A673 (cell line): Measurements from ENCODE around the gene TMIGD3. TPM values are rescaled to one million over a fixed set of nuclear protein-coding genes. Genes with fewer than 3 reads are reported as not detected.

ENCODE experiments used
- Bru-seq: library from RNA; stranded (reverse); fragments of 400-500 nt; gene quantifications from one replicate; lab custom pipeline; 2021; lab: Mats Ljungman, UMichigan
- BruChase-seq, 2 experiments: library from RNA; stranded (reverse); fragments of 400-500 nt; gene quantifications; one replicate each; lab custom pipeline; 2021; lab: Mats Ljungman, UMichigan
- BruUV-seq: library from RNA; stranded (reverse); fragments of 400-500 nt; replicated peaks from 2 replicates; lab custom pipeline; 2021; lab: Mats Ljungman, UMichigan
- CTCF ChIA-PET: fragments of 300-600 bp; sonication (Branson Sonifier 250); formaldehyde crosslinking; loops from one replicate; lab custom pipeline; 2022; ENCODE audit warnings: antibody characterized with exemption; lab: Charles Lee
- POLR2A ChIA-PET: fragments of 300-600 bp; sonication (Branson Sonifier 250); formaldehyde crosslinking; loops from one replicate; lab custom pipeline; 2022; ENCODE audit warnings: antibody characterized with exemption; ENCODE audit not compliant: low non-redundant PET; lab: Charles Lee
- DNase-seq: peaks from one replicate; pipeline ENCODE4 v3.0.0-alpha.2; 2015; ENCODE audit warnings: low spot score
- H3K27ac ChIP-seq: fragments of 200-600 bp; sonication (generic); 2 replicates; pipeline ENCODE4 v1.5.1; 2016; ENCODE audit warnings: mixed run types, low read depth, mild to moderate bottlenecking, mixed read lengths, antibody characterized with exemption, low read length; ENCODE audit not compliant: poor library complexity, severe bottlenecking
- H3K27me3 ChIP-seq: fragments of 200-600 bp; sonication (generic); replicated peaks from 2 replicates; pipeline ENCODE4 v1.6.1; 2017; ENCODE audit warnings: mixed run types, low read depth, mild to moderate bottlenecking, mixed read lengths, antibody characterized with exemption, low read length; ENCODE audit not compliant: insufficient read depth, poor library complexity
- H3K36me3 ChIP-seq: fragments of 200-600 bp; sonication (generic); 2 replicates; pipeline ENCODE4 v1.6.1; 2016; ENCODE audit warnings: mixed run types, mild to moderate bottlenecking, mixed read lengths, antibody characterized with exemption, low read length; ENCODE audit not compliant: insufficient read depth, poor library complexity, severe bottlenecking
- H3K4me1 ChIP-seq: fragments of 200-600 bp; sonication (generic); 2 replicates; pipeline ENCODE4 v1.6.1; 2017; ENCODE audit warnings: mixed run types, mild to moderate bottlenecking, mixed read lengths, antibody characterized with exemption, low read length; ENCODE audit not compliant: insufficient read depth, poor library complexity, severe bottlenecking
- H3K4me3 ChIP-seq: fragments of 200-600 bp; sonication (generic); 2 replicates; pipeline ENCODE4 v1.5.1; 2016; ENCODE audit warnings: low read depth, mixed run types, mild to moderate bottlenecking, mixed read lengths, low read length; ENCODE audit not compliant: poor library complexity, severe bottlenecking
- H3K9me3 ChIP-seq: fragments of 200-600 bp; sonication (generic); 2 replicates; pipeline ENCODE4 v1.6.1; 2016; ENCODE audit warnings: mixed run types, low read depth, mild to moderate bottlenecking, mixed read lengths, antibody characterized with exemption, low read length; ENCODE audit not compliant: poor library complexity, severe bottlenecking
- EZH2 ChIP-seq: fragments of 200-600 bp; sonication (generic); IDR thresholded peaks from 2 replicates; pipeline ENCODE4 v1.6.1; 2017; ENCODE audit warnings: borderline replicate concordance, low read depth, mild to moderate bottlenecking, mixed read lengths, antibody characterized with exemption, low read length; ENCODE audit not compliant: poor library complexity, severe bottlenecking
- intact Hi-C: fragments of 100-400 bp; cut with micrococcal nuclease; formaldehyde crosslinking; loops from one replicate; pipeline ENCODE4 v1.10.0; 2022; ENCODE audit not compliant: unreplicated experiment
- long read RNA-seq: library from polyadenylated mRNA; stranded (forward); transcript quantifications from one replicate; pipeline ENCODE4 v2.0.0, GENCODE V29; 2022
- total RNA-seq: library from RNA; stranded (reverse); gene quantifications from 2 replicates; pipeline ENCODE4 v1.2.3, GENCODE V29; 2021
- TF ChIP-seq, protein P1 (sequence below): fragments of 300-800, 200-600 bp; sonication (generic); conservative IDR thresholded peaks from 2 replicates; pipeline ENCODE4 v1.5.1; 2017; ENCODE audit warnings: low read depth, mild to moderate bottlenecking, antibody characterized with exemption, low read length, moderate library complexity, mixed read lengths

TMIGD3 gene
- not detected in 2 replicates for total RNA-seq
- Bru-seq, nascent RNA = not detected
- BruChase-seq, experiment 1, labeled RNA remaining after a 2-hour chase = not detected
- BruChase-seq, experiment 2, labeled RNA remaining after a 6-hour chase = percentile 1 among the genes with signal in this experiment
- long read RNA-seq, partial matches to known transcripts = 0 of 1 reads
- long read RNA-seq, other reads (novel, unspliced or antisense) = 1 of 1 reads

- intact Hi-C loops = no loop called here
- Histone ChIP-seq H3K4me3 (no peak within 1 kb of the TSS), H3K36me3 (no peaks in the 10 kb centered on the region), H3K27me3 (peaks cover 24% of the 10 kb centered on the region), H3K4me1 (no peaks in the 10 kb centered on the region), H3K9me3 (no peaks in the 10 kb centered on the region), H3K27ac (no peak within 1 kb of the TSS)
- no peak for DNase-seq
- no peak for TF ChIP-seq EZH2
- TF ChIP-seq, protein P1, sequence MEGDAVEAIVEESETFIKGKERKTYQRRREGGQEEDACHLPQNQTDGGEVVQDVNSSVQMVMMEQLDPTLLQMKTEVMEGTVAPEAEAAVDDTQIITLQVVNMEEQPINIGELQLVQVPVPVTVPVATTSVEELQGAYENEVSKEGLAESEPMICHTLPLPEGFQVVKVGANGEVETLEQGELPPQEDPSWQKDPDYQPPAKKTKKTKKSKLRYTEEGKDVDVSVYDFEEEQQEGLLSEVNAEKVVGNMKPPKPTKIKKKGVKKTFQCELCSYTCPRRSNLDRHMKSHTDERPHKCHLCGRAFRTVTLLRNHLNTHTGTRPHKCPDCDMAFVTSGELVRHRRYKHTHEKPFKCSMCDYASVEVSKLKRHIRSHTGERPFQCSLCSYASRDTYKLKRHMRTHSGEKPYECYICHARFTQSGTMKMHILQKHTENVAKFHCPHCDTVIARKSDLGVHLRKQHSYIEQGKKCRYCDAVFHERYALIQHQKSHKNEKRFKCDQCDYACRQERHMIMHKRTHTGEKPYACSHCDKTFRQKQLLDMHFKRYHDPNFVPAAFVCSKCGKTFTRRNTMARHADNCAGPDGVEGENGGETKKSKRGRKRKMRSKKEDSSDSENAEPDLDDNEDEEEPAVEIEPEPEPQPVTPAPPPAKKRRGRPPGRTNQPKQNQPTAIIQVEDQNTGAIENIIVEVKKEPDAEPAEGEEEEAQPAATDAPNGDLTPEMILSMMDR = no peak
- no TSS peak for BruUV-seq
- ChIA-PET POLR2A (no interaction called here), CTCF (no interaction called here)
These were observed at the start of gene TMIGD3, which contains the start of gene ADORA3 for GRCh38 chr1:111503585-111504060. TMIGD3 (minus strand) TSS chr1:111503633; CDS start chr1:111503354, 279 bp downstream. ADORA3 (minus strand) TSS chr1:111503633; CDS start chr1:111503354, 279 bp downstream.

GRCh38 chr1:111553196-111553595 lies 49.8 kb upstream of the TMIGD3 start:
- peaks cover 12% of the 10 kb centered on the region for H3K27me3 ChIP-seq
- TF ChIP-seq EZH2 = no peak
- TF ChIP-seq, protein P1 = no peak
- ChIA-PET CTCF (interaction anchor here (0.7 kb wide), 1 partner anchor 33 kb away, joined by 7 read pairs; no protein-coding TSS in a partner anchor), POLR2A (no interaction called here)
- intact Hi-C loops = no loop called here
- H3K36me3 ChIP-seq = no peaks in the 10 kb centered on the region
- H3K4me1 ChIP-seq = no peaks in the 10 kb centered on the region
- no peak overlapping the region for H3K27ac ChIP-seq
- no peaks in the 10 kb centered on the region for H3K9me3 ChIP-seq
- no peak for DNase-seq
- no TSS peak for BruUV-seq
- H3K4me3 ChIP-seq = no peak overlapping the region

DNA sequence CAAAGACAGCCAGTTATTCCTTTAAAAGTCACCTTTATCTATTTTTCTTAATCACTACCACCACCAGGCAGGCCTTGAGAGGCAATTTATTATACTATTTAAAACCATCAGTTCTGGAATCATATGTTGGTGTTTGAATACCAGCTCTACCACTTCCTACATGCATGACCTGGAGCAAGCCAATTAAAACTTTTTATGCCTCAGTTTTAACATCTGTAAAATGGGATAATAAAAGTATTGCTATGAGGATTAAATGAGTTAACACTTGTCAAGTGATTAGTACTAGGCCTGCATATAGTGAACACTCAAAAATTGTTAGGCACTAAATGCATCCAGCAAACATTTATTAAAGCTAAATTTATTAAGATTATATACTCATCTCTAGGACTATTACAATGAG lies 49.2 kb upstream of the TMIGD3 start:
- ChIA-PET POLR2A (no interaction called here), CTCF (no interaction called here)
- Histone ChIP-seq H3K4me3 (no peak overlapping the region), H3K27ac (no peak overlapping the region), H3K4me1 (no peaks in the 10 kb centered on the region), H3K27me3 (peaks cover 9% of the 10 kb centered on the region), H3K9me3 (no peaks in the 10 kb centered on the region), H3K36me3 (no peaks in the 10 kb centered on the region)
- no peak for DNase-seq
- BruUV-seq = no TSS peak
- no peak for TF ChIP-seq EZH2
- TF ChIP-seq, protein P1 = no peak
- intact Hi-C loops = no loop called here
